HL-60/S4 (cell line): Measurements from ENCODE around the gene C20orf202.

Experiments
- in situ Hi-C: fragments of 300-500 bp; cut with MboI; formaldehyde crosslinking; loops from 2 replicates; pipeline ENCODE4 v1.14.3; 2022; ENCODE audit warnings: low sequenced_read_pairs

C20orf202 gene

GRCh38 chr20:1184260-1184637 is 19.0 kb upstream of the C20orf202 start:
- in situ Hi-C loops: no loop called here

- in situ Hi-C loops: no loop called here
Observed at GRCh38 chr20:1184638-1185315, 18.5 kb upstream of the C20orf202 start, which contains the start of gene TMEM74B. Gene TMEM74B, minus strand, starts transcription at chr20:1184981. Its CDS starts 1,180 bp downstream, at chr20:1183801.

- in situ Hi-C loops: no loop called here
Observed at GRCh38 chr20:1185316-1185741, 17.9 kb upstream of the C20orf202 start.

GRCh38 chr20:1185790-1186334 is 17.4 kb upstream of the C20orf202 start:
- in situ Hi-C loops: no loop called here

DNA sequence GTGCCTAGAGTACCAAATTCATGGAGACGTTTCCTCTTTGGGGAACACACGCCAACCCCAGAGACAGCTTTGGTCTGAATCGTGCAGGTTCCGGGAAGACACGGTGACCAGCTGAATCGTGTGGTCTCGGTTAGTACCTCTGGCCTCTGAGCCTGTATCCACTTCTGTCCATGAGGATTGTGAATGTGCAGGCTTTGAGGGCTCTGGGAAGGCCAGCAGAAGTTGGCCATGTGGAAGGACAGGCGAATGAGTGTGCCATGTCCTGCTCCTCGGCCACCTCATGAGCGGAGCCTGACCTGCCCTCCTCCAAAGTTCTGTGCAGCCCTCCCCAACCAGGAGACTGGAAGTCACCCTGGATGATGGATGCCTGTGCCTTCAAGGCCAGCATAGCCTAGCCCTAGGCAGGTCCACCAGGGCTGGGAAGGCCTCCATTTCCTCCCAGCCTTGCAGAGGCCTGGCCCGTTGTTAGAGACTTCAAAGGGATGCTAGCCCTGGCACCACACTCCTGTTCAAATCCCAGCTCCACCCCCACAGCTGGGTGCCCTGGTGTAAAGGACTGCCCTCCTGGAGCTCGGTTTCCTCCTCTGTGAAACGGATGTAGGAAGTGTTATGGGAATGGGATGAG is 16.8 kb upstream of the C20orf202 start:
- in situ Hi-C loops: no loop called here

GRCh38 chr20:1187605-1188171 is 15.6 kb upstream of the C20orf202 start:
- in situ Hi-C loops: no loop called here

DNA sequence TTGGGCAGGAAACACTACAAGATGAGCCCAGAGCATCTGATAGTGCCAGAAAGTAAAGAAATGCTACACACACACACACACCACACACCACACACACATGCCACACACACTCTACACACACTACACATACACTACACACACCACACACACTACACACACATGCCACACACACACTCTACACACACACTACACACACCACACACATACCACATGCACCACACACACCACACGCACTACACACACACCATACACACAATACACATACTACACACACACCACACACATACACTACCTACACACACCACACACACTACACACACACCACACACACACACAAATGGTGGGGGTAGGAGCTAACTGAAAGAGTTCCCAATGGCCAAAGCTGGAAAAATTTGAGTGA is 14.9 kb upstream of the C20orf202 start:
- in situ Hi-C loops: no loop called here

DNA sequence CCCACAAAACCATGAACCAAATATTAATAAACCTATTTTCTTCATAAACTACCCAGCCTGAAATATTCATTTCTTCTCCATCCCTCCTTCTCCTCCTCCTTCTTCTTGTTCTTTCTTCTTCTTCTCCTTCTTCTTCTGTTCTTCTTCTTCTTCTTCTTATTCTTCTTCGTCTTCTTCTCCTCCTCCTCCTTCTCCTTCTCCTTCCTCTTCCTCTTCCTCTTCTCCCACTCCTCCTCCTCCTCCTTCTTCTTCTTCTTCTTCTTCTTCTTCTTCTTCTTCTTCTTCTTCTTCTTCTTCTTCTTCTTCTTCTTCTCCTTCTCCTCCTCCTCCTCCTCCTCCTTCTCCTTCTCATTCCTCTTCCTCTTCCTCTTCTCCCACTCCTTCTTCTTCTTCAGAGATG is 13.4 kb upstream of the C20orf202 start:
- in situ Hi-C loops: no loop called here

- in situ Hi-C loops: no loop called here
Observed at GRCh38 chr20:1190847-1191246, 12.4 kb upstream of the C20orf202 start.

- in situ Hi-C loops: no loop called here
Observed at GRCh38 chr20:1191299-1191698, 12.0 kb upstream of the C20orf202 start.

- in situ Hi-C loops: no loop called here
Observed at GRCh38 chr20:1195226-1195625, 8.0 kb upstream of the C20orf202 start.

GRCh38 chr20:1196634-1197033 is 6.6 kb upstream of the C20orf202 start:
- in situ Hi-C loops: no loop called here

DNA sequence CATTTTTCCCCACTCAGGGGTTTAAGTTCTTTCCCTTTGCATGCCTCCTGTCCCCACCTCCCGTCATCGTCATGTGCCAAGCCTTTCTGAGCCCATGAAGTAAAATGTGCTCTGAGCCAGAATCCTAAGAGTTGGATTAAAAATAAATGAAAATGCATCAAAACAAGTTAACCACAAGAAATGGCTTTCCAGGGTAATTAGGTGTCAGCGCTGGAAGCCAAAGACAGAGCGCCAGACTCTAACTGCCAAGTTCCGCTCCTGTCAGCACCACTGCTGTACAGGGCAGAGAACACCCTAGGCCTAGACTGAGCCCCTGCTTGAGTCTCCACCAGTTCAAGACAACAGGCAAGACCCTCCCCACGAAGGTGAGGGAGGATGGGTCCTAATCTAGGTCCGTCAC is 5.5 kb upstream of the C20orf202 start:
- in situ Hi-C loops: no loop called here

DNA sequence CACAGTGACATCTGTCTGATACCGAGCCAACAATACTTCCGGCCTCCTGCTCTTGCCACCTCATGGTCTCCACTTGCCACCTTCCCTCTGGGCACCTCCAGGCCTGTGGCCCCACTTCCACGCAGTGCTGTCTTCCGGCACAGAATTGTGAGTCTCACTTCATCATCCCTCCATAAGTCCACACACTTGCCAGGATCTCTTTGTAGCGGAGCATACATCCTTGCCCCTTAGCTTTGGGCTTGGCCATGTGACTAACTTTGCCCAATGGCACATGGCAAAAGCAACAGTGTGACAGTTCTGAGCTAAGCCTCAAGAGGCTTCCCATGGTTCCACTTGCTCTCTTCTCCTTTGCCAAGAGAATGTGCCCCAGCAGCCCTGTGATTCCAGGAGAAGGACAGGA is 4.5 kb upstream of the C20orf202 start:
- in situ Hi-C loops: no loop called here

- in situ Hi-C loops: no loop called here
Observed at GRCh38 chr20:1199212-1199873, 3.9 kb upstream of the C20orf202 start.

DNA sequence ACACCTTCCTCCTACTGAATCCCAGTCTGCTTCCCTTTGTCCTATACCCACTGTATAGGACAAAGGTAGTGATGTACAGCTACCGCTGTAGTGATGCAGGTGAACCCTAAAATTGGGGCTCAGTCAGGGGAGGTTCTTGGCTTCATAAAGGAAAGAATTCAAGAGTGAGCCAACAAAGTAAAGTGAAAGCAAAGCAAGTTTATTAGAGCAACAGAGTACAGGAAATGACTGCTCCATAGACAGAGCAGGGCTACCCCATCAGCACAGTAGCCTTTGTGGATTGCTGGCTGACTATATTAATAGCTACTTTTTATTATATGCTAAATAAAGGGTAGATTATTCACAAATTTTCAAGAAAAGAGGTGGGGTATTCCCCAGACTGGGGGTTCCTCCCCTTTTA is 3.3 kb upstream of the C20orf202 start:
- in situ Hi-C loops: no loop called here

- in situ Hi-C loops: no loop called here
Observed at GRCh38 chr20:1203630-1204029, 376 bp downstream of the C20orf202 start.

- in situ Hi-C loops: no loop called here
Observed at GRCh38 chr20:1204113-1204512, 859 bp downstream of the C20orf202 start.

GRCh38 chr20:1204576-1204975 is 1.3 kb downstream of the C20orf202 start:
- in situ Hi-C loops: no loop called here

- in situ Hi-C loops: no loop called here
Observed at GRCh38 chr20:1205802-1206201, 2.5 kb downstream of the C20orf202 start.

DNA sequence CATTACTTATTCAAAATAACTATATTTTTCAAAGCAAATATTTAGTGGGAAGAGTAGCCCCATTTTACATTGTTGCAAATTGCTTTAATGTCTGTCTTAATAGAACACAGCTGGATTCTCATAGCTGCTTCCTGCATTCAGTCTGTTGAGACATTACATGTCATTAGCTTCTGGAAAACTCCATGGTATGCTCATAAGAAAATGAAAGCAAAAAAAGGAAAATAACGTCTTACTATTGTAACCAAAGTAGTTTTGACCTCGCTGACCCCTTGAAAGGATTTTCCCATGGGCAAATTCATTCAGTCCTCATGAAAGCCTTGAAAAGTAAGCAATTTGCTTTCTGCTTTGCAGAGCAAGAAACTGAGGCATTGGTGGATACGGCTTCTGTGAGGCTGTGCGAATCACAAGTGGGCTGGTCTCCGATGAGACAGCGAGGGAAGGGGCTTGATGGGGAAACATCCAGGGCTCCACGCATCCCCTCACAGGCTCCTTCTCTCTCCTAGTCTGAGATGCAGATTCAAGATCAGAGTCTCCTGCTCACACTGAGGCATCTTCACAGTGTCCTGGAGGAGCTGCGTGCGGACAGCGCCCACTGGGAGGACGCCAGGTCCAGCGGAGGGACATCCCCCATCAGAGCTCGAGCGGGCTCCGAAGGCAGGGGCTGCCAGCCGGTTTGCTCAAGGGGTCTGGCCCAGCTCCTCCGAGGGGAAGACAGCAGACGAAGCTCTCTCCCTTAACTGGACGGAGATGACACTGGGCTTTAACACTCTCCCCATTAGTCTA is 3.3 kb downstream of the C20orf202 start:
- in situ Hi-C loops: no loop called here
